ENCODE measurements around the gene ADAMTSL5. TPM values are rescaled to one million over a fixed set of nuclear protein-coding genes. Genes with fewer than 3 reads are reported as not detected.

The ADAMTSL5 gene
- total RNA-seq, 2 donors from 2014 or later = 14.5 to 27.2 TPM

- H3K36me3 ChIP-seq = no peaks in the 10 kb centered on the region
- H3K4me3 ChIP-seq = no peak overlapping the region
- no peak overlapping the region for H3K27ac ChIP-seq
- DNase-seq (ENCODE audit: low spot score) = no peak
- TF ChIP-seq CTCF (IDR thresholded peaks at IDR 0.05) = no peak
- no peaks in the 10 kb centered on the region for H3K9me3 ChIP-seq
- H3K27me3 ChIP-seq = peaks cover 6 to 12% of the 10 kb centered on the region in 2 donors
- peaks cover 0 to 20% of the 10 kb centered on the region in 2 donors for H3K4me1 ChIP-seq
Observed at GRCh38 chr19:1461862-1462261, 51.0 kb downstream of the ADAMTSL5 start.

GRCh38 chr19:1460033-1460995, 52.5 kb downstream of the ADAMTSL5 start:
- Histone ChIP-seq H3K36me3 (no peaks in the 10 kb centered on the region), H3K4me3 (no peak overlapping the region), H3K9me3 (no peaks in the 10 kb centered on the region), H3K4me1 (peaks cover 0 to 20% of the 10 kb centered on the region in 2 donors), H3K27ac (no peak overlapping the region), H3K27me3 (peaks cover 0 to 17% of the 10 kb centered on the region in 2 donors)
- TF ChIP-seq CTCF (IDR thresholded peaks at IDR 0.05) = no peak
- DNase-seq (ENCODE audit: low spot score) = no peak

GRCh38 chr19:1459479-1459878, 53.3 kb downstream of the ADAMTSL5 start:
- Histone ChIP-seq H3K9me3 (no peaks in the 10 kb centered on the region), H3K27ac (no peak overlapping the region), H3K27me3 (peaks cover 3 to 21% of the 10 kb centered on the region in 2 donors), H3K36me3 (no peaks in the 10 kb centered on the region), H3K4me3 (no peak overlapping the region), H3K4me1 (peaks cover 0 to 23% of the 10 kb centered on the region in 2 donors)
- DNase-seq (ENCODE audit: low spot score) = no peak
- no peak for TF ChIP-seq CTCF (IDR thresholded peaks at IDR 0.05)

- Histone ChIP-seq H3K4me1 (peaks cover 0 to 35% of the 10 kb centered on the region in 2 donors), H3K9me3 (no peaks in the 10 kb centered on the region), H3K27ac (no peak overlapping the region), H3K4me3 (no peak overlapping the region), H3K36me3 (no peaks in the 10 kb centered on the region), H3K27me3 (peaks cover 7 to 29% of the 10 kb centered on the region in 2 donors)
- DNase-seq (ENCODE audit: low spot score) = no peak
- no peak for TF ChIP-seq CTCF (IDR thresholded peaks at IDR 0.05)
Observed at GRCh38 chr19:1457892-1458291, 54.9 kb downstream of the ADAMTSL5 start.

- no peaks in the 10 kb centered on the region for H3K36me3 ChIP-seq
- peaks cover 0 to 41% of the 10 kb centered on the region in 2 donors for H3K4me1 ChIP-seq
- H3K9me3 ChIP-seq = no peaks in the 10 kb centered on the region
- no peak for TF ChIP-seq CTCF (IDR thresholded peaks at IDR 0.05)
- DNase-seq (ENCODE audit: low spot score) = no peak
- peaks cover 8 to 29% of the 10 kb centered on the region in 2 donors for H3K27me3 ChIP-seq
- H3K4me3 ChIP-seq = no peak overlapping the region
- H3K27ac ChIP-seq = no peak overlapping the region
Observed at GRCh38 chr19:1457031-1457739, 55.6 kb downstream of the ADAMTSL5 start.
